Stimulated activated CD4-positive, alpha-beta T cell treated with anti-CD3 and anti-CD28 coated beads, Interleukin-15, amount 100 ng/mL, for 48 hours (primary cell): ENCODE measurements around the gene BRINP2.

Experiments
- DNase-seq, 2 donors: peaks; one replicate each; pipeline ENCODE4 v3.0.0-alpha.2; 2020; ENCODE audit warnings: low read depth in 2 of 2

BRINP2 gene

GRCh38 chr1:177165069-177165439 is 5.7 kb upstream of the BRINP2 start:
- no peak for DNase-seq

GRCh38 chr1:177171536-177172123 is 872 bp downstream of the BRINP2 start:
- DNase-seq, result no peak

- DNase-seq, result no peak
Measured at GRCh38 chr1:177172272-177172671, 1.5 kb downstream of the BRINP2 start.

GRCh38 chr1:177172866-177173265 is 2.1 kb downstream of the BRINP2 start:
- no peak for DNase-seq

- no peak for DNase-seq
Measured at GRCh38 chr1:177173976-177174375, 3.2 kb downstream of the BRINP2 start.

GRCh38 chr1:177174921-177175634 is 4.3 kb downstream of the BRINP2 start:
- no peak for DNase-seq

- no peak for DNase-seq
Measured at GRCh38 chr1:177181280-177181630, 10.5 kb downstream of the BRINP2 start.

- peak in 1 of 2 donors; percentile 8 for DNase-seq
Measured at GRCh38 chr1:177181631-177182291, 11.0 kb downstream of the BRINP2 start.

- DNase-seq, result no peak
Measured at GRCh38 chr1:177183836-177184235, 13.1 kb downstream of the BRINP2 start.

- DNase-seq, result no peak
Measured at GRCh38 chr1:177185209-177185608, 14.5 kb downstream of the BRINP2 start.

GRCh38 chr1:177186639-177187038 is 15.9 kb downstream of the BRINP2 start:
- no peak for DNase-seq

- DNase-seq, result no peak
Measured at GRCh38 chr1:177190308-177190970, 19.7 kb downstream of the BRINP2 start.

GRCh38 chr1:177198243-177198642 is 27.5 kb downstream of the BRINP2 start:
- no peak for DNase-seq

GRCh38 chr1:177200290-177200689 is 29.5 kb downstream of the BRINP2 start:
- DNase-seq, result no peak

- no peak for DNase-seq
Measured at GRCh38 chr1:177206831-177207355, 36.1 kb downstream of the BRINP2 start.

- DNase-seq, result no peak
Measured at GRCh38 chr1:177208920-177209319, 38.2 kb downstream of the BRINP2 start.

- no peak for DNase-seq
Measured at GRCh38 chr1:177209357-177209756, 38.6 kb downstream of the BRINP2 start.

- no peak for DNase-seq
Measured at GRCh38 chr1:177210071-177210470, 39.3 kb downstream of the BRINP2 start.

- no peak for DNase-seq
Measured at GRCh38 chr1:177211231-177211630, 40.5 kb downstream of the BRINP2 start.

GRCh38 chr1:177216587-177217202 is 45.9 kb downstream of the BRINP2 start:
- no peak for DNase-seq

GRCh38 chr1:177219554-177220458 is 49.0 kb downstream of the BRINP2 start:
- DNase-seq, result no peak
